NCI-H748 (cell line): ENCODE measurements around the gene CYSLTR2.

Experiments used
- DNase-seq: peaks from one replicate; lab custom pipeline; 2025; ENCODE audit not compliant: unreplicated experiment; lab: John Stamatoyannopoulos, UW

CYSLTR2 gene

GRCh38 chr13:48737689-48738088, 84.0 kb downstream of the CYSLTR2 start:
- DNase-seq, result no peak

DNA sequence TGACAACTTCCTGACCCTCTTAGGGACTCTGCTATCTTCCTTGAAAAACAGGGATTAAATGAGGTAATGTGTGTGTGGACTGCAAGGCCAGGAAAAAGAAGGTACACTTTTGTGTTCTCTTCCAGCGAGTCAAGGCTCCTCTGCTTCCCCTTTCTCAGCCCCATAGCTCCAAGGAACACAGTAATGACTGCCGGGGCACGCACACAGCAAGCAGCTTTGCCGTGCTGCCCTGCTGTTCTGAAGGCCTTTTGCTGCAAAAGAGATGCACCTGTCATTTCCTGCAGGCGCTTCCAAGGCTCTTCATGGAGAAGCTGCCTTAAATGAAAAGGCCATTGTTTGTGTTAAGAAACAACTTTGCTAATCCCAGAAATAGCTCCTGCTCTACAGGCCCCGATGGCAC, 84.6 kb downstream of the CYSLTR2 start:
- DNase-seq, result no peak

- DNase-seq, result no peak
These were observed 85.7 kb downstream of the CYSLTR2 start for GRCh38 chr13:48739386-48739964.

- DNase-seq, result no peak
These were observed 87.6 kb downstream of the CYSLTR2 start for GRCh38 chr13:48741377-48741776.

DNA sequence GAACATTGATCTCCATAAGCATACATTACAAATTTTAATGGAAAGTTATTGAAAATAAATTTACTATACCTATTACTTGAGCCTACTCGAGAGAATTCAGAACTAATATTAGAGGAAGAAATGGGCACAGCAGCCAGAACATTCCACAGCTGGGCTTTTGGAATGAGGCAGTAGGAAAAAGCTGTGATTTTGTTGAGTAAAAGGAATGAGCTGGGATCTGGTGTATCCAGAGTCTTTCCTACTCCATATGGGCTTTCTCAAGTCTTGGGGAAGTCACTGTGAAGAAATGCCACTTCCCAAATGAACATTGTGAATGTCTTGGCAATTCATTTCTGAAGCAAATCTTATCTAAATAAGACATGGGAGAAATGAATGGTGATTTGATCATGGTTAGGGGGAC, 93.1 kb downstream of the CYSLTR2 start:
- DNase-seq, result no peak

DNA sequence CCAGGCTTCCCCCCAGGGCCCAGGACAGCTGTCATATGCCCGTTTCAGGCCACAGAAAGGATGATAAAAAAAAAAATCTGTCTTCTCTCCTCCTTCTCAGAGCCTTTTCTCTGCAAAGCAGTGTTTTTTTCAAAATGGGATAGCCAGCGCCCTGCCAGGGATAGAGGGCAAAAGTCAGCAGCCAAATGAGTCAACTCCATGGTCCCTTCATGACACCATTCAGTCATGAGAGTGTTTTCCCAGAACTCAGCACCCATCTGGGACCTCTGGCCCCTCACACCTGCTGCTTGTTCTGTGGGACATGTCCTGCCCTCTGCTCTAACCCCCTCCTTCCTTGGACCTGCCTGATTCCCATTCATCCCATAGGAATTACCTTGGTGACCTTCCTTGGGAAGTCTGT, 95.0 kb downstream of the CYSLTR2 start:
- DNase-seq, result no peak

GRCh38 chr13:48749144-48749543, 95.4 kb downstream of the CYSLTR2 start:
- DNase-seq, result no peak

- DNase-seq, result peak; percentile 28
These were observed 96.2 kb downstream of the CYSLTR2 start for GRCh38 chr13:48749699-48750473.

- no peak for DNase-seq
These were observed 97.1 kb downstream of the CYSLTR2 start for GRCh38 chr13:48750588-48751383.

DNA sequence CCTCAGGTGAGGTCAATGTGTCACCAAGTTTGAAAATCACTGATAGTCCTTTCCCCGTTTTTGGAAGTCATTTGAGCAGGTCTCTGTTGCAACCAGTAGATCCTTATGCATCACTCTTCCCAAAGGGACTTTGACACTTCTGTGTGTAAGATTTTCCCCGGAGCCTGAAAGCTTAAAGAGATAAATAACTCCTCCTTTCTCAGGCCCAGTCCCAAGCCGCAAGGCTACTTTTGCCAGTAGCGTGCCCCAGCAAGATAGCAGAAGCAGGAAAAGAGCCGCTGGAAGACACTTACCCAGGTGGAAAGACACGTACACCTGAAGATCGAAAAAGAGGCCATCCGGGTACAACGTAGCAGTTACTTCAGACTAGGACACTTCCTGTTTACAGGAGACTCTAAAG, 106.9 kb downstream of the CYSLTR2 start:
- DNase-seq, result no peak
